ENCODE data around the gene CCDC73. TPM values are rescaled to one million over a fixed set of nuclear protein-coding genes. Genes with fewer than 3 reads are reported as not detected.

The CCDC73 gene
- total RNA-seq, 1 experiment from 2014 or later: 0.04 TPM

DNA sequence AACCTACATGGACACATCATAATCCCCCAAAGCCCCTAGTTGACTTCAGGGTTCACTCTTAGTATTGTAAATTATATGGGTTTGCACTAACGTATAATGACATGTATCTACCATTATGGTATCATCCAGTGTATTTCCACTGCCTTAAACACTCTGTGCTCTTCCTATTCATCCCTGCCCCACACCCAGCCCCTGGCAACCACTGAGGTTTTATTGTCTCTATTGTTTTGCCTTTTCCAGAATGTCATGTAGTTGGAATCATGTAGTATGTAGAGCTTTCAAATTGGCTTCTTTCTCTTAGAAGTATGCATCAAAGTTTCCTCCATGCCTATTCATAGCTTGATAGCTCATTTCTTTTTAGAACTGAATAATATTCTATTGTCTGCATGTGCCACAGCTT, 227.3 kb downstream of the CCDC73 start:
- no peak overlapping the region for H4K5ac ChIP-seq (ENCODE audit: insufficient read length, low read depth, low read length)
- no peak overlapping the region for H3K56ac ChIP-seq (ENCODE audit: insufficient read length, low read depth, low read length)
- no peak overlapping the region for H4K8ac ChIP-seq (replicated peaks; ENCODE audit: insufficient read length, low read depth, low read length)
- H3K79me2 ChIP-seq (ENCODE audit: insufficient read depth, low read length): no peaks in the 10 kb centered on the region
- no peak overlapping the region for H2BK5ac ChIP-seq (ENCODE audit: insufficient read length, low read length)
- H3T11ph ChIP-seq (ENCODE audit: low read length): no peak overlapping the region
- no peak overlapping the region for H3K14ac ChIP-seq (ENCODE audit: insufficient read depth, low read length)
- Mint-ChIP-seq H3K4me3 (no peak overlapping the region), H3K27ac (no peak overlapping the region), H3K4me1 (peaks cover 9 to 10% of the 10 kb centered on the region in 2 experiments), H3K9me3 (no peaks in the 10 kb centered on the region), H3K27me3 (ENCODE audit: low read depth) (peaks cover 16% of the 10 kb centered on the region), H3K36me3 (ENCODE audit: insufficient read depth in 1 of 3, low read depth in 3 of 3) (no peaks in the 10 kb centered on the region; a peak in 1 of 7 replicates)
- H2BK20ac ChIP-seq (ENCODE audit: low read depth, low read length, poor library complexity, severe bottlenecking): no peak overlapping the region
- H3K4me2 ChIP-seq (ENCODE audit: insufficient read depth, insufficient read length, low read length): no peak overlapping the region
- no peaks in the 10 kb centered on the region for H3K27me3 ChIP-seq (ENCODE audit: insufficient read depth, low read length)
- WGBS (ENCODE audit: extremely low coverage, insufficient read length, low lambda C conversion rate): no CpG with 5 or more reads among the region's 1 CpG
- H4K91ac ChIP-seq (ENCODE audit: insufficient read length, low read depth, low read length): no peak overlapping the region
- H2AFZ ChIP-seq (ENCODE audit: low read length): no peak overlapping the region
- H3K27ac ChIP-seq (ENCODE audit: insufficient read length, low read depth, low read length): no peak overlapping the region
- H4K20me1 ChIP-seq (ENCODE audit: control insufficient read depth, insufficient read depth, insufficient read length): no peaks in the 10 kb centered on the region
- H3K79me1 ChIP-seq (ENCODE audit: insufficient read depth, low read depth, low read length, poor library complexity, severe bottlenecking): no peaks in the 10 kb centered on the region
- no peak overlapping the region for H3K4ac ChIP-seq (ENCODE audit: low read depth, low read length)
- H2BK15ac ChIP-seq (ENCODE audit: low read depth, low read length): no peak overlapping the region
- H2BK12ac ChIP-seq (ENCODE audit: insufficient read length, low read depth, low read length): no peak overlapping the region
- TF ChIP-seq, protein P1, sequence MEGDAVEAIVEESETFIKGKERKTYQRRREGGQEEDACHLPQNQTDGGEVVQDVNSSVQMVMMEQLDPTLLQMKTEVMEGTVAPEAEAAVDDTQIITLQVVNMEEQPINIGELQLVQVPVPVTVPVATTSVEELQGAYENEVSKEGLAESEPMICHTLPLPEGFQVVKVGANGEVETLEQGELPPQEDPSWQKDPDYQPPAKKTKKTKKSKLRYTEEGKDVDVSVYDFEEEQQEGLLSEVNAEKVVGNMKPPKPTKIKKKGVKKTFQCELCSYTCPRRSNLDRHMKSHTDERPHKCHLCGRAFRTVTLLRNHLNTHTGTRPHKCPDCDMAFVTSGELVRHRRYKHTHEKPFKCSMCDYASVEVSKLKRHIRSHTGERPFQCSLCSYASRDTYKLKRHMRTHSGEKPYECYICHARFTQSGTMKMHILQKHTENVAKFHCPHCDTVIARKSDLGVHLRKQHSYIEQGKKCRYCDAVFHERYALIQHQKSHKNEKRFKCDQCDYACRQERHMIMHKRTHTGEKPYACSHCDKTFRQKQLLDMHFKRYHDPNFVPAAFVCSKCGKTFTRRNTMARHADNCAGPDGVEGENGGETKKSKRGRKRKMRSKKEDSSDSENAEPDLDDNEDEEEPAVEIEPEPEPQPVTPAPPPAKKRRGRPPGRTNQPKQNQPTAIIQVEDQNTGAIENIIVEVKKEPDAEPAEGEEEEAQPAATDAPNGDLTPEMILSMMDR (conservative IDR thresholded peaks at IDR 0.05): no peak
- DNase-seq: no peak
- H3K23me2 ChIP-seq (ENCODE audit: insufficient read length, low read depth, low read length, poor library complexity, severe bottlenecking): no peaks in the 10 kb centered on the region
- no peak overlapping the region for H2AK5ac ChIP-seq (ENCODE audit: insufficient read length, low read length)
- H3K23ac ChIP-seq (ENCODE audit: insufficient read length, low read depth, low read length): no peak overlapping the region
- no peak overlapping the region for H2BK120ac ChIP-seq (ENCODE audit: low read depth, low read length, poor library complexity, severe bottlenecking)
- H3K9me3 ChIP-seq (ENCODE audit: control insufficient read depth, low read depth, low read length): no peaks in the 10 kb centered on the region
- H3K4me1 ChIP-seq (ENCODE audit: insufficient read depth, low read length): peaks cover 6% of the 10 kb centered on the region; the same call in 1 of the 2 replicates
- no peak overlapping the region for H3K18ac ChIP-seq (ENCODE audit: insufficient read length, low read depth, low read length)
- H3K9ac ChIP-seq (ENCODE audit: extremely low read depth, insufficient read length, low read length): no peak overlapping the region
